ENCODE results near the gene SPATA1.
"Not testable (repeated sequence)": the region's sequence is repeated elsewhere in the genome, so short reads cannot be mapped to it uniquely, and the experiment has no call there.

SPATA1 gene

GRCh38 chr1:84506002-84506728 lies at the start of gene SPATA1, which contains the start of gene GNG5:
Gene SPATA1 (plus strand): TSS chr1:84506386. CDS start chr1:84516360, 9,974 bp downstream.
Gene GNG5 (minus strand): TSS chr1:84506581. CDS start chr1:84506091, 490 bp downstream.
- peak; percentile 75 for DNase-seq (ENCODE audit: low read depth)

- DNase-seq (ENCODE audit: low read depth): no peak
These were observed 44.1 kb upstream of the SPATA1 start for GRCh38 chr1:84462118-84462517.

GRCh38 chr1:84467298-84467697 lies 38.9 kb upstream of the SPATA1 start:
- DNase-seq (ENCODE audit: low read depth): no peak

GRCh38 chr1:84476225-84476624 lies 30.0 kb upstream of the SPATA1 start:
- no peak for DNase-seq (ENCODE audit: low read depth)

GRCh38 chr1:84478876-84479868 lies 27.0 kb upstream of the SPATA1 start, which contains the start of gene RPF1:
Gene RPF1 (plus strand): TSS chr1:84479266. CDS start chr1:84479282, 16 bp downstream.
- peak; percentile 27 for DNase-seq (ENCODE audit: low read depth)

GRCh38 chr1:84479998-84480397 lies 26.2 kb upstream of the SPATA1 start:
- DNase-seq (ENCODE audit: low read depth): no peak

GRCh38 chr1:84480650-84481049 lies 25.5 kb upstream of the SPATA1 start:
- no peak for DNase-seq (ENCODE audit: low read depth)

- DNase-seq (ENCODE audit: low read depth): no peak
These were observed 24.9 kb upstream of the SPATA1 start for GRCh38 chr1:84481317-84481716.

- no peak for DNase-seq (ENCODE audit: low read depth)
These were observed 18.1 kb upstream of the SPATA1 start for GRCh38 chr1:84488107-84488506.

GRCh38 chr1:84489766-84490165 lies 16.4 kb upstream of the SPATA1 start:
- DNase-seq (ENCODE audit: low read depth): no peak

- DNase-seq (ENCODE audit: low read depth): no peak
These were observed 13.5 kb upstream of the SPATA1 start for GRCh38 chr1:84492726-84493125.

GRCh38 chr1:84493747-84494146 lies 12.4 kb upstream of the SPATA1 start:
- DNase-seq (ENCODE audit: low read depth): no peak

- DNase-seq (ENCODE audit: low read depth): no peak
These were observed 9.7 kb upstream of the SPATA1 start for GRCh38 chr1:84496498-84496897.

GRCh38 chr1:84497631-84498275 lies 8.4 kb upstream of the SPATA1 start:
- DNase-seq (ENCODE audit: low read depth): no peak

GRCh38 chr1:84502927-84503326 lies 3.3 kb upstream of the SPATA1 start:
- DNase-seq (ENCODE audit: low read depth): no peak

- DNase-seq (ENCODE audit: low read depth): peak; percentile 48
These were observed 1.4 kb upstream of the SPATA1 start for GRCh38 chr1:84504580-84505492.

GRCh38 chr1:84505493-84506001 lies 639 bp upstream of the SPATA1 start:
- no peak for DNase-seq (ENCODE audit: low read depth)

GRCh38 chr1:84506729-84507453 lies 705 bp downstream of the SPATA1 start:
- no peak for DNase-seq (ENCODE audit: low read depth)

- not testable (repeated sequence) for DNase-seq (ENCODE audit: low read depth)
These were observed 1.7 kb downstream of the SPATA1 start for GRCh38 chr1:84507887-84508286.

- DNase-seq (ENCODE audit: low read depth): no peak
These were observed 2.3 kb downstream of the SPATA1 start for GRCh38 chr1:84508510-84508909.
